ENCODE data around the gene CDH11.

GRCh38 chr16:65098916-65099315, 22.9 kb downstream of the CDH11 start:
- TF ChIP-seq CTCF (IDR thresholded peaks at IDR 0.05) (no peak), EZH2 (IDR thresholded peaks at IDR 0.05; ENCODE audit: borderline replicate concordance, insufficient read depth, low read depth, low read length, poor library complexity, severe bottlenecking) (no peak)

Measured in B cell (primary cell).